Hematopoietic multipotent progenitor cell treated with erythropoietin and hydrocortisone succinate and interleukin-3 and kit ligand, for 6 days (in vitro differentiated cells): ENCODE data around the gene TGM1.
"Not testable (repeated sequence)": the region's sequence is repeated elsewhere in the genome, so short reads cannot be mapped to it uniquely, and the experiment has no call there.

Experiments used
- DNase-seq: peaks from one replicate; pipeline ENCODE4 v3.0.0-alpha.2; 2015

Gene TGM1

DNA sequence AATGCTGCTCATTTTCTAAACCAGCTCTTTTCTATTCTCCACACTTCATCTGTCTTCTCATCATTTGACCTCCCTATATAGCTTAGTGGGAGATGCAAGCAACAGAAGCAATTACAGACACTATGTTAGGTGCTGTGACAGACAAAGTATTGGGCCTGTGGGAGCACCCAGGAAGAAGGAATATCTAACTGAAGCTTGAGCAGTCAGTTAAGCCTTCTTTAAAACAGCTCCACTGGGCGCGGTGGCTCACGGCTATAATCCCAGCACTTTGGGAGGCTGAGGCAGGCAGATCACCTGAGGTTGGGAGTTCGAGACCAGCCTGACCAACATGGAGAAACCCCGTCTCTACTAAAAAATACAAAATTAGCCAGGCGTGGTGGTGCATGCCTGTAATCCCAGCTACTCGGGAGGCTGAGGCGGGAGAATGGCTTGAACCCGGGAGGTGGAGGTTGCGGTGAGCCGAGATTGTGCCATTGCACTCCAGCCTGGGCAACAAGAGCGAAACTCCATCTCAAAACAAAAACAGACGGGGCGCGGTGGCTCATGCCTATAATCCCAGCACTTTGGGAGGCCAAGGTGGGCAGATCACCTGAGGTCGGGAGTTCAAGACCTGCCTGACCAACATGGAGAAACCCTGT, 59.6 kb downstream of the TGM1 start:
- not testable (repeated sequence) for DNase-seq

- not testable (repeated sequence) for DNase-seq
Observed at GRCh38 chr14:24202538-24202937, 60.4 kb downstream of the TGM1 start.
